Measurements from ENCODE around the gene PLK3.

DNA sequence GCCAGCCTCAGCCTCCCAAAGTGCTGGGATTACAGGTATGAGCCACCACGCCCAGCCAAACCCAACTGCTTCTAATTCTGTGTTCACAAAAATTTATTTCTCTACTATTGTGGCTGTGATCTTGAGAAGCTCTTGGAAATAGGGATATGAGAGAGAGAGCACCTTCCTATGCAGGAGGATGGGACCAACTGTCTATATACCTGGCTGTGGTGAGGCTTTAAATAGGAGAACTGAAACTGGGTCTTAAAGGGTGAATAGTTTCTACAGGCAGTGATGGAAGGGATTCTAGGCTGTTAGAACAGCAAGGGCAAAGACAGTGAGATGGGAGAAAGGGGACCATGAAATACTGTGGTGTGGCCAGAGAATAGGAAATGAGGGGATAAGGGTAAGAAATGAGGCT, 51.1 kb downstream of the PLK3 start:
- no peak for TF ChIP-seq STAT1 (IDR thresholded peaks at IDR 0.05; ENCODE audit: unreplicated experiment)
- no peak for TF ChIP-seq CTCF (conservative IDR thresholded peaks at IDR 0.05; ENCODE audit: low read depth in 2 of 2)
- no peak for TF ChIP-seq EZH2 (IDR thresholded peaks at IDR 0.05; ENCODE audit: low read depth, unreplicated experiment)
- TF ChIP-seq, protein P1, sequence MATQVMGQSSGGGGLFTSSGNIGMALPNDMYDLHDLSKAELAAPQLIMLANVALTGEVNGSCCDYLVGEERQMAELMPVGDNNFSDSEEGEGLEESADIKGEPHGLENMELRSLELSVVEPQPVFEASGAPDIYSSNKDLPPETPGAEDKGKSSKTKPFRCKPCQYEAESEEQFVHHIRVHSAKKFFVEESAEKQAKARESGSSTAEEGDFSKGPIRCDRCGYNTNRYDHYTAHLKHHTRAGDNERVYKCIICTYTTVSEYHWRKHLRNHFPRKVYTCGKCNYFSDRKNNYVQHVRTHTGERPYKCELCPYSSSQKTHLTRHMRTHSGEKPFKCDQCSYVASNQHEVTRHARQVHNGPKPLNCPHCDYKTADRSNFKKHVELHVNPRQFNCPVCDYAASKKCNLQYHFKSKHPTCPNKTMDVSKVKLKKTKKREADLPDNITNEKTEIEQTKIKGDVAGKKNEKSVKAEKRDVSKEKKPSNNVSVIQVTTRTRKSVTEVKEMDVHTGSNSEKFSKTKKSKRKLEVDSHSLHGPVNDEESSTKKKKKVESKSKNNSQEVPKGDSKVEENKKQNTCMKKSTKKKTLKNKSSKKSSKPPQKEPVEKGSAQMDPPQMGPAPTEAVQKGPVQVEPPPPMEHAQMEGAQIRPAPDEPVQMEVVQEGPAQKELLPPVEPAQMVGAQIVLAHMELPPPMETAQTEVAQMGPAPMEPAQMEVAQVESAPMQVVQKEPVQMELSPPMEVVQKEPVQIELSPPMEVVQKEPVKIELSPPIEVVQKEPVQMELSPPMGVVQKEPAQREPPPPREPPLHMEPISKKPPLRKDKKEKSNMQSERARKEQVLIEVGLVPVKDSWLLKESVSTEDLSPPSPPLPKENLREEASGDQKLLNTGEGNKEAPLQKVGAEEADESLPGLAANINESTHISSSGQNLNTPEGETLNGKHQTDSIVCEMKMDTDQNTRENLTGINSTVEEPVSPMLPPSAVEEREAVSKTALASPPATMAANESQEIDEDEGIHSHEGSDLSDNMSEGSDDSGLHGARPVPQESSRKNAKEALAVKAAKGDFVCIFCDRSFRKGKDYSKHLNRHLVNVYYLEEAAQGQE (IDR thresholded peaks at IDR 0.05; ENCODE audit: unreplicated experiment): no peak
- no peak for TF ChIP-seq POLR2AphosphoS5 (IDR thresholded peaks at IDR 0.05; ENCODE audit: low read depth)
- TF ChIP-seq JUNB (IDR thresholded peaks at IDR 0.05; ENCODE audit: unreplicated experiment): no peak
- TF ChIP-seq EZH2phosphoT487 (IDR thresholded peaks at IDR 0.05; ENCODE audit: unreplicated experiment): no peak

Data from GM23338 (cell line).